SK-N-SH treated with all-trans-retinoic acid at 6 μM for 48 hours (cell line): ENCODE measurements around the gene DCPS.

ENCODE experiments used
- BACH2 ChIP-seq: fragments of 250-450 bp; sonication (Bioruptor Pico); IDR thresholded peaks from 2 replicates; pipeline ENCODE4 v1.9.0; 2021; ENCODE audit warnings: mild to moderate bottlenecking, borderline replicate concordance
- CSDC2 ChIP-seq: fragments of 250-450 bp; sonication (Bioruptor Pico); IDR thresholded peaks from 2 replicates; pipeline ENCODE4 v1.5.0; 2020; ENCODE audit warnings: mild to moderate bottlenecking, moderate library complexity
- PPARA ChIP-seq: fragments of 250-450 bp; sonication (Bioruptor Pico); IDR thresholded peaks from 2 replicates; pipeline ENCODE4 v1.5.0; 2020; ENCODE audit warnings: mild to moderate bottlenecking, borderline replicate concordance
- TCF4 ChIP-seq: fragments of 250-450 bp; sonication (Bioruptor Pico); IDR thresholded peaks from 2 replicates; pipeline ENCODE4 v1.8.0; 2021; ENCODE audit warnings: mild to moderate bottlenecking, moderate library complexity, borderline replicate concordance
- TOX ChIP-seq: fragments of 250-450 bp; sonication (Bioruptor Pico); IDR thresholded peaks from 2 replicates; pipeline ENCODE4 v1.8.0; 2021; ENCODE audit warnings: mild to moderate bottlenecking, moderate library complexity, borderline replicate concordance
- ZFP30 ChIP-seq: fragments of 450-650 bp; formaldehyde crosslinking; IDR thresholded peaks from 2 replicates; pipeline ENCODE4 v1.5.0; 2022; ENCODE audit warnings: mild to moderate bottlenecking, moderate library complexity
- ZNF8 ChIP-seq: fragments of 450-650 bp; formaldehyde crosslinking; IDR thresholded peaks from 2 replicates; pipeline ENCODE4 v1.5.0; 2020; ENCODE audit warnings: mild to moderate bottlenecking, moderate library complexity
- TF ChIP-seq, protein P1 (sequence below): fragments of 250-450 bp; sonication (Bioruptor Pico); IDR thresholded peaks from 2 replicates; pipeline ENCODE4 v1.5.0; 2020; ENCODE audit warnings: mild to moderate bottlenecking, moderate library complexity
- TF ChIP-seq, protein P2 (sequence below): fragments of 250-450 bp; sonication (Bioruptor Pico); IDR thresholded peaks from 2 replicates; pipeline ENCODE4 v1.8.0; 2020; ENCODE audit warnings: mild to moderate bottlenecking, moderate library complexity, borderline replicate concordance
- TF ChIP-seq, protein P3 (sequence below): fragments of 250-450 bp; sonication (Bioruptor Pico); IDR thresholded peaks from 2 replicates; pipeline ENCODE4 v1.5.1; 2021; ENCODE audit warnings: mild to moderate bottlenecking, moderate library complexity
- TF ChIP-seq, protein P4 (sequence below): fragments of 250-450 bp; sonication (Bioruptor Pico); IDR thresholded peaks from 2 replicates; pipeline ENCODE4 v1.8.0; 2021; ENCODE audit warnings: low read depth, mild to moderate bottlenecking, moderate library complexity, borderline replicate concordance

DNA sequence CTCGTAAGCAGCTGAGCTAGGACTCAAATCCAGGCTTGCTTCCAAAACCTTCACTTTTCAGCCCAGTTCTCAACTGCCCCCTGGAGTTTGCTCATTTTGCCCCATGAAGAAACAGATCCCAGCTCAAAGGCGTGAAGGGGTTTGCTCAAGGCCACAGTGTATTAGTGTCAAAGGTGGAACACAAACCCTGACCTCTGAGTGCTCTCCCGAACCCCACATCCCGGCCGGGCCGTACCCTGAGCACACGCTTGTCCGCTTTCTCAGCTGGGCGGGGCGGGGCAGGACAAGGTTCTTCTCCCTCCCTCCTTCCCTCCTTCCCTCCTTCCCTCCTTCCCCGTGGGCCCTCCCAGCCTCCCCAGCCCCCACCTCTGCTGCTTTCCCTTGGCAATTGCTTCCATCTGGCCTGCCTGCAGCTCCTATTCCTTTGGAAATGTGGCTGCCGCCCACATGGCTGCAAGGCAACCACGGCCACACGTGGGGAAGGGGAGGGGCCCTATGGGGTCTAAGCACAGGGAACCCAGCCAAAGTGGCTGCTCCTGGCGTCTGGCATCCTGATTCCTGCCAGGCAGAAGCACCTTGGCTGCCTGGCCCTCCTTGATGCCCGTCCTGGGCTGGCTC, 55.7 kb downstream of the DCPS start:
- TF ChIP-seq TOX (CRISPR knock-in tag): no peak
- TF ChIP-seq ZFP30 (CRISPR knock-in tag): no peak
- TF ChIP-seq ZNF8 (CRISPR knock-in tag): no peak
- TF ChIP-seq CSDC2 (CRISPR knock-in tag): no peak
- TF ChIP-seq BACH2 (CRISPR knock-in tag): no peak
- TF ChIP-seq, protein P1, sequence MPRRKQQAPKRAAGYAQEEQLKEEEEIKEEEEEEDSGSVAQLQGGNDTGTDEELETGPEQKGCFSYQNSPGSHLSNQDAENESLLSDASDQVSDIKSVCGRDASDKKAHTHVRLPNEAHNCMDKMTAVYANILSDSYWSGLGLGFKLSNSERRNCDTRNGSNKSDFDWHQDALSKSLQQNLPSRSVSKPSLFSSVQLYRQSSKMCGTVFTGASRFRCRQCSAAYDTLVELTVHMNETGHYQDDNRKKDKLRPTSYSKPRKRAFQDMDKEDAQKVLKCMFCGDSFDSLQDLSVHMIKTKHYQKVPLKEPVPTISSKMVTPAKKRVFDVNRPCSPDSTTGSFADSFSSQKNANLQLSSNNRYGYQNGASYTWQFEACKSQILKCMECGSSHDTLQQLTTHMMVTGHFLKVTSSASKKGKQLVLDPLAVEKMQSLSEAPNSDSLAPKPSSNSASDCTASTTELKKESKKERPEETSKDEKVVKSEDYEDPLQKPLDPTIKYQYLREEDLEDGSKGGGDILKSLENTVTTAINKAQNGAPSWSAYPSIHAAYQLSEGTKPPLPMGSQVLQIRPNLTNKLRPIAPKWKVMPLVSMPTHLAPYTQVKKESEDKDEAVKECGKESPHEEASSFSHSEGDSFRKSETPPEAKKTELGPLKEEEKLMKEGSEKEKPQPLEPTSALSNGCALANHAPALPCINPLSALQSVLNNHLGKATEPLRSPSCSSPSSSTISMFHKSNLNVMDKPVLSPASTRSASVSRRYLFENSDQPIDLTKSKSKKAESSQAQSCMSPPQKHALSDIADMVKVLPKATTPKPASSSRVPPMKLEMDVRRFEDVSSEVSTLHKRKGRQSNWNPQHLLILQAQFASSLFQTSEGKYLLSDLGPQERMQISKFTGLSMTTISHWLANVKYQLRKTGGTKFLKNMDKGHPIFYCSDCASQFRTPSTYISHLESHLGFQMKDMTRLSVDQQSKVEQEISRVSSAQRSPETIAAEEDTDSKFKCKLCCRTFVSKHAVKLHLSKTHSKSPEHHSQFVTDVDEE: no peak
- TF ChIP-seq, protein P2, sequence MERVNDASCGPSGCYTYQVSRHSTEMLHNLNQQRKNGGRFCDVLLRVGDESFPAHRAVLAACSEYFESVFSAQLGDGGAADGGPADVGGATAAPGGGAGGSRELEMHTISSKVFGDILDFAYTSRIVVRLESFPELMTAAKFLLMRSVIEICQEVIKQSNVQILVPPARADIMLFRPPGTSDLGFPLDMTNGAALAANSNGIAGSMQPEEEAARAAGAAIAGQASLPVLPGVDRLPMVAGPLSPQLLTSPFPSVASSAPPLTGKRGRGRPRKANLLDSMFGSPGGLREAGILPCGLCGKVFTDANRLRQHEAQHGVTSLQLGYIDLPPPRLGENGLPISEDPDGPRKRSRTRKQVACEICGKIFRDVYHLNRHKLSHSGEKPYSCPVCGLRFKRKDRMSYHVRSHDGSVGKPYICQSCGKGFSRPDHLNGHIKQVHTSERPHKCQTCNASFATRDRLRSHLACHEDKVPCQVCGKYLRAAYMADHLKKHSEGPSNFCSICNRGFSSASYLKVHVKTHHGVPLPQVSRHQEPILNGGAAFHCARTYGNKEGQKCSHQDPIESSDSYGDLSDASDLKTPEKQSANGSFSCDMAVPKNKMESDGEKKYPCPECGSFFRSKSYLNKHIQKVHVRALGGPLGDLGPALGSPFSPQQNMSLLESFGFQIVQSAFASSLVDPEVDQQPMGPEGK (CRISPR knock-in tag): no peak
- TF ChIP-seq PPARA (CRISPR knock-in tag): no peak
- TF ChIP-seq, protein P3, sequence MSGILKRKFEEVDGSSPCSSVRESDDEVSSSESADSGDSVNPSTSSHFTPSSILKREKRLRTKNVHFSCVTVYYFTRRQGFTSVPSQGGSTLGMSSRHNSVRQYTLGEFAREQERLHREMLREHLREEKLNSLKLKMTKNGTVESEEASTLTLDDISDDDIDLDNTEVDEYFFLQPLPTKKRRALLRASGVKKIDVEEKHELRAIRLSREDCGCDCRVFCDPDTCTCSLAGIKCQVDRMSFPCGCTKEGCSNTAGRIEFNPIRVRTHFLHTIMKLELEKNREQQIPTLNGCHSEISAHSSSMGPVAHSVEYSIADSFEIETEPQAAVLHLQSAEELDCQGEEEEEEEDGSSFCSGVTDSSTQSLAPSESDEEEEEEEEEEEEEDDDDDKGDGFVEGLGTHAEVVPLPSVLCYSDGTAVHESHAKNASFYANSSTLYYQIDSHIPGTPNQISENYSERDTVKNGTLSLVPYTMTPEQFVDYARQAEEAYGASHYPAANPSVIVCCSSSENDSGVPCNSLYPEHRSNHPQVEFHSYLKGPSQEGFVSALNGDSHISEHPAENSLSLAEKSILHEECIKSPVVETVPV: no peak
- peak; percentile 79; the same call in 1 of the 2 replicates for TF ChIP-seq TCF4 (CRISPR knock-in tag)
- TF ChIP-seq, protein P4, sequence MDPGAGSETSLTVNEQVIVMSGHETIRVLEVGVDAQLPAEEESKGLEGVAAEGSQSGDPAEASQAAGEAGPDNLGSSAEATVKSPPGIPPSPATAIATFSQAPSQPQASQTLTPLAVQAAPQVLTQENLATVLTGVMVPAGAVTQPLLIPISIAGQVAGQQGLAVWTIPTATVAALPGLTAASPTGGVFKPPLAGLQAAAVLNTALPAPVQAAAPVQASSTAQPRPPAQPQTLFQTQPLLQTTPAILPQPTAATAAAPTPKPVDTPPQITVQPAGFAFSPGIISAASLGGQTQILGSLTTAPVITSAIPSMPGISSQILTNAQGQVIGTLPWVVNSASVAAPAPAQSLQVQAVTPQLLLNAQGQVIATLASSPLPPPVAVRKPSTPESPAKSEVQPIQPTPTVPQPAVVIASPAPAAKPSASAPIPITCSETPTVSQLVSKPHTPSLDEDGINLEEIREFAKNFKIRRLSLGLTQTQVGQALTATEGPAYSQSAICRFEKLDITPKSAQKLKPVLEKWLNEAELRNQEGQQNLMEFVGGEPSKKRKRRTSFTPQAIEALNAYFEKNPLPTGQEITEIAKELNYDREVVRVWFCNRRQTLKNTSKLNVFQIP (CRISPR knock-in tag): no peak
